T-cell (primary cell): ENCODE measurements around the gene DDR2. TPM values are rescaled to one million over a fixed set of nuclear protein-coding genes. Genes with fewer than 3 reads are reported as not detected.

Experiments used
- ATAC-seq, 4 experiments: fragments of 200-7000 bp in 3 of 4; fragments of 150-1000 bp in 1 of 4; cut with Tn5 transposase; replicated peaks in 1 of 4; 1 replicate in 3 of 4; 2 replicates in 1 of 4; pipeline ENCODE4 v1.10.0; 2021; ENCODE audit warnings: moderate library complexity in 3 of 4, mild to moderate bottlenecking in 2 of 4, moderate number of reproducible peaks in 1 of 4
- CTCF ChIA-PET, 2 donors: fragments of 300-600 bp; sonication (Branson Sonifier 250); formaldehyde crosslinking; loops; one replicate each; lab custom pipeline; 2022; ENCODE audit warnings: antibody characterized with exemption in 2 of 2; lab: Charles Lee
- POLR2A ChIA-PET, 2 donors: fragments of 300-600 bp; sonication (Branson Sonifier 250); formaldehyde crosslinking; loops; one replicate each; lab custom pipeline; 2022; ENCODE audit warnings: antibody characterized with exemption in 2 of 2; lab: Charles Lee
- DNase-seq, 35 experiments: peaks; one replicate each; pipeline versions ENCODE4 v3.0.0 to v3.0.0-alpha.2; 2013 to 2023
- H3K27ac ChIP-seq: one replicate; pipeline ENCODE4 v1.5.1; 2013; ENCODE audit warnings: low read length
- H3K27me3 ChIP-seq, 2 experiments: replicated peaks in 1 of 2; 1 replicate in 1 of 2; 2 replicates in 1 of 2; pipeline versions ENCODE4 v1.6.1 to v1.7.0; 2013; ENCODE audit warnings: low read length in 1 of 2, mixed read lengths in 1 of 2; ENCODE audit not compliant: control insufficient read depth in 2 of 2, insufficient read depth in 2 of 2; ENCODE audit errors: extremely low read depth in 1 of 2
- H3K36me3 ChIP-seq, 2 donors: 1 replicate in 1 of 2; 2 replicates in 1 of 2; pipeline versions ENCODE4 v1.6.1 to v1.7.0; 2013; ENCODE audit warnings: low read length in 1 of 2; ENCODE audit not compliant: control insufficient read depth in 2 of 2, insufficient read depth in 1 of 2; ENCODE audit errors: extremely low read depth in 1 of 2
- H3K4me1 ChIP-seq, 2 experiments: 1 replicate in 1 of 2; 2 replicates in 1 of 2; pipeline versions ENCODE4 v1.6.1 to v1.7.0; 2013; ENCODE audit warnings: low read length in 2 of 2, mixed read lengths in 1 of 2; ENCODE audit not compliant: insufficient read depth in 2 of 2, control insufficient read depth in 1 of 2; ENCODE audit errors: extremely low read depth in 1 of 2
- H3K4me3 ChIP-seq, 2 donors: 1 replicate in 1 of 2; 2 replicates in 1 of 2; pipeline versions ENCODE4 v1.5.1 to v1.7.0; 2013; ENCODE audit warnings: mild to moderate bottlenecking in 2 of 2, low read length in 1 of 2, moderate library complexity in 1 of 2; ENCODE audit not compliant: control insufficient read depth in 1 of 2; ENCODE audit errors: extremely low read depth in 1 of 2
- H3K9me3 ChIP-seq: 2 replicates; pipeline ENCODE4 v1.7.0; 2013
- H3K27ac Mint-ChIP-seq, 2 donors: one replicate each; pipeline ENCODE4 v1.8.0; 2020 to 2021; ENCODE audit warnings: mild to moderate bottlenecking in 2 of 2, mixed read lengths in 2 of 2
- H3K27me3 Mint-ChIP-seq, 2 donors: one replicate each; pipeline ENCODE4 v1.8.0; 2021 to 2022; ENCODE audit warnings: mixed read lengths in 2 of 2
- H3K36me3 Mint-ChIP-seq: one replicate; pipeline ENCODE4 v1.8.0; 2021; ENCODE audit warnings: mixed read lengths
- H3K4me1 Mint-ChIP-seq, 3 donors: one replicate each; pipeline ENCODE4 v1.8.0; 2020 to 2022; ENCODE audit warnings: mixed read lengths in 3 of 3, mild to moderate bottlenecking in 1 of 3
- H3K4me3 Mint-ChIP-seq, 3 donors: one replicate each; pipeline ENCODE4 v1.8.0; 2020 to 2022; ENCODE audit warnings: mild to moderate bottlenecking in 3 of 3, mixed read lengths in 3 of 3, moderate library complexity in 3 of 3
- H3K9me3 Mint-ChIP-seq, 3 donors: one replicate each; pipeline ENCODE4 v1.8.0; 2020 to 2022; ENCODE audit warnings: mixed read lengths in 3 of 3
- WGBS: methylation state at CpG from one replicate; pipeline ENCODE4 v1.1.5; 2013; ENCODE audit warnings: missing lambda C conversion rate; ENCODE audit not compliant: insufficient coverage; 5-methylcytosine and 5-hydroxymethylcytosine counted together
- total RNA-seq, 35 experiments: library from RNA in 6 of 35; stranded (reverse) in 6 of 35; fragments of 120-200 nt in 1 of 35; gene quantifications; one replicate each; pipeline versions ENCODE4 v1.2.1 to v1.2.4 and lab custom pipeline; 2013 to 2026

The DDR2 gene
- total RNA-seq, 5 donors from 2014 or later (not counting 1 experiment from before 2014, with no cell fraction given) = 0.28 to 0.67 (median 0.59) TPM

DNA sequence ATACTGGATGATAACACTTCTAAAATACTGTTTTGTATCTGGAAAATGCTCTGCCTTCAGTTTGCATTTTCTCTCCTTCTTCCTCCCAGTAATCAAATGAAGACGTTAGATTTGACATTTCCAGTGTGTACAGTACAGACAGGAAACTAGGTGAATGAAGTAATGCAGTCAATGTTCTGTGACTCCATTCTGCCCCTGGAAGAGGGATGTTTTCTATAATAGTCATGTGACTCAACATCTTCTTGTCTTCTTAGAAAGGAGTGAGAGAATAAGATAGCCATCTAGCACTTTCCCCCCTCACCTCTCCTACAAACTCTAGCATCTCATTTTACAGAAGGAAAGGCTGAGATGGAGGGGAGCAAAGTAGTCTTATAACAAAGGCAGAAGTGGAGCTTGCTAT is 77.6 kb downstream of the DDR2 start:
- DNase-seq (no peak), ATAC-seq (no peak)
- Mint-ChIP-seq H3K4me3 (no peak overlapping the region), H3K4me1 (no peaks in the 10 kb centered on the region), H3K27ac (no peak overlapping the region), H3K27me3 (no peaks in the 10 kb centered on the region), H3K36me3 (no peaks in the 10 kb centered on the region), H3K9me3 (no peaks in the 10 kb centered on the region)
- H3K4me1 ChIP-seq = no peaks in the 10 kb centered on the region
- no peaks in the 10 kb centered on the region for H3K9me3 ChIP-seq
- no CpG with 5 or more reads among the region's 1 CpG for WGBS
- ChIA-PET CTCF (no interaction called here), POLR2A (no interaction called here)
- no peak overlapping the region for H3K4me3 ChIP-seq
- H3K36me3 ChIP-seq = no peaks in the 10 kb centered on the region
- no peak overlapping the region for H3K27ac ChIP-seq
- H3K27me3 ChIP-seq = no peaks in the 10 kb centered on the region

DNA sequence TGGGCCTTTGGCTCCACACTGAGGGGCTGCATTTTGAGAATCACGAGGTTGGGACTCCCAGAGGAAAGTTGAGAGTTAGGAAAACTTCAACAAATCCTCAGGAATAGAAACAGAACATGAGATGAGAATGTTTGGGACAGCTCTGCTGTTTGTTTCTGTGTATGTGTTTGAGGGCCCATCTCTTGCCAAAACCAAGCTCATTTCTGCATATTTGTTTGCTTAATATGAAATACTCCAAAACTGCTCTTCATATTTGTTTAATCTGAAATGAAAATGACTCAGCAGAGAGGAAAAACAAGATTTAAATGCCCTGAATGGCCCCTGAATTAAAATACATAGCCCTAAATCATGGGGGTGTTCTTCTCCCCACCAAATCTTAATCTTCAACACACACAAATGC is 78.1 kb downstream of the DDR2 start:
- no CpG with 5 or more reads among the region's 1 CpG for WGBS
- H3K9me3 Mint-ChIP-seq = no peaks in the 10 kb centered on the region
- ATAC-seq (no peak), DNase-seq (no peak)
- Histone ChIP-seq H3K4me3 (no peak overlapping the region), H3K27me3 (no peaks in the 10 kb centered on the region), H3K27ac (no peak overlapping the region), H3K4me1 (no peaks in the 10 kb centered on the region), H3K9me3 (no peaks in the 10 kb centered on the region), H3K36me3 (no peaks in the 10 kb centered on the region)
- ChIA-PET CTCF (no interaction called here), POLR2A (no interaction called here)
- H3K27ac Mint-ChIP-seq = no peak overlapping the region
- H3K4me3 Mint-ChIP-seq = no peak overlapping the region
- H3K36me3 Mint-ChIP-seq = no peaks in the 10 kb centered on the region
- H3K27me3 Mint-ChIP-seq = no peaks in the 10 kb centered on the region
- no peaks in the 10 kb centered on the region for H3K4me1 Mint-ChIP-seq

DNA sequence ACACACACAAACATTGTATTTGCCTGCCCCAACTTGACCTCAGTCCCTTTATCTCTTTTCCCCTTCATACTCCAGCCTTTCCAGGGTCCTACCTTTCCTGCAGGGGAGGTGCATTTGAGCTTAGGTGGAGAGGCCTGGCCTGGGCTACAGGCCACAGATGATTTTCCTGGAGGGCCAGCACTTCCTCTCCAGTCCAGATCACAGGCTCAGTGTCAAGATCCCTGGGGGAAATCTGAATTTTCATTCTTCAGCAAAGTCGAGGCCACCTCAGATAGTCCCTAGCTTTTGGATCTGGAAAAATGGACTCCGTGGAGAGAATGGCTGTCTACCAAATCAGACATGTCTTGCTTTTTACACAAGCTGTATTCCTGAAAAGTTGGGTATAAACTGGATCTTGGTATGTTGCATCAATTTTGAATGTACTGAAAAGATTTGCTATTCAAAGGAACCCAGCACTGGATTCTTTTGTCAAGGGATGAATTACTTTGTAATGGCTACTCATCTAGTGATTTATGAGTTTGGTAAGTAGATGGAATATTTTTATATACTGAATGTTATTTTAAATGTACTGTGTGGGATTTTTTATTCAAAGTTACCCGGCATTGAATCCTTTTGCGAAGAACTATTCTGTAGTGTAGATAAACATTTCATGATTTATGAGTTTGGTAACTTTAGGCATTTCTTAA is 78.7 kb downstream of the DDR2 start:
- Histone ChIP-seq H3K4me1 (no peaks in the 10 kb centered on the region), H3K36me3 (no peaks in the 10 kb centered on the region), H3K27me3 (no peaks in the 10 kb centered on the region), H3K9me3 (no peaks in the 10 kb centered on the region), H3K4me3 (no peak overlapping the region), H3K27ac (no peak overlapping the region)
- Mint-ChIP-seq H3K4me3 (no peak overlapping the region), H3K27ac (no peak overlapping the region), H3K4me1 (no peaks in the 10 kb centered on the region), H3K27me3 (peaks cover 0 to 2% of the 10 kb centered on the region in 2 donors), H3K36me3 (no peaks in the 10 kb centered on the region), H3K9me3 (no peaks in the 10 kb centered on the region)
- ATAC-seq = no peak
- ChIA-PET CTCF (no interaction called here), POLR2A (no interaction called here)
- WGBS = 81% methylated on average over 4 of the region's 4 CpGs
- DNase-seq = no peak

DNA sequence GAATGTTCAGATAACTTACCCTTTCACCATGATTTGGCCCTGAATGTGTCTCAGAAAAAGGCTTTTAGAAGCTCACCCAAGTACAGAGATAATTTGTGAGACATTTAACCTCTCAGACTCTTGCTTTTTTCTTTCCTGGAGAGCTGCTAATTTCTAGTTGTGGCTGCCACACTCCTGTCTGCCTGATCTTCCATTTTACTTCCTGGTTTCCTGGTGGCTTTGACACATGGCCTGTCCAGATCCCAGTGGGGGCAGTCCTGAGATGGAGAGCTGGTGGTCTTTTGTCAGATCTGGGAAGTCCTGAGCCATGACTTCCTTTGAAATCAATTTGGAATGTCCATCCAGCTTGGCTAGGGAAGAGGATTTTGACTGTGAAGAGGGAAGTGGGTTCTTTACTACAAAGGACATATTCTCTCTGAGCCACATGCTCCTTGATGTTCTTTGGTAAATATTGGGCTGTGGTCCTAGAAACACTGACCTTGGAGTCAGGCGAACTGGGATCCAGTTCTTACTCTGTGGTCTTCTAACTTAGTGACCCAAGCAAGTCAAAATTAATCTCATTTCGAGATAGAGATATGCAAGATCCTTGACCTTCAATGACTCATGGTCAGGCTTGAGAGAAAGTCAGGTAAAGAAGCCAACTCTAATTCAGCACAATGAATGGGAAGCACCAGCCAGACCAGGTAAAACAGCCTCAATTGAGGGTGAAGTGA is 80.2 kb downstream of the DDR2 start:
- POLR2A ChIA-PET = no interaction called here
- no peaks in the 10 kb centered on the region for H3K27me3 ChIP-seq
- CTCF ChIA-PET = no interaction called here
- H3K9me3 ChIP-seq = no peaks in the 10 kb centered on the region
- WGBS = 81% methylated on average over 2 of the region's 2 CpGs
- no peaks in the 10 kb centered on the region for H3K36me3 ChIP-seq
- Mint-ChIP-seq H3K27ac (no peak overlapping the region), H3K36me3 (no peaks in the 10 kb centered on the region), H3K27me3 (peaks cover 0 to 5% of the 10 kb centered on the region in 2 donors), H3K4me3 (no peak overlapping the region), H3K4me1 (no peaks in the 10 kb centered on the region), H3K9me3 (no peaks in the 10 kb centered on the region)
- H3K4me1 ChIP-seq = no peaks in the 10 kb centered on the region
- DNase-seq (no peak), ATAC-seq (no peak)
- no peak overlapping the region for H3K27ac ChIP-seq
- no peak overlapping the region for H3K4me3 ChIP-seq

DNA sequence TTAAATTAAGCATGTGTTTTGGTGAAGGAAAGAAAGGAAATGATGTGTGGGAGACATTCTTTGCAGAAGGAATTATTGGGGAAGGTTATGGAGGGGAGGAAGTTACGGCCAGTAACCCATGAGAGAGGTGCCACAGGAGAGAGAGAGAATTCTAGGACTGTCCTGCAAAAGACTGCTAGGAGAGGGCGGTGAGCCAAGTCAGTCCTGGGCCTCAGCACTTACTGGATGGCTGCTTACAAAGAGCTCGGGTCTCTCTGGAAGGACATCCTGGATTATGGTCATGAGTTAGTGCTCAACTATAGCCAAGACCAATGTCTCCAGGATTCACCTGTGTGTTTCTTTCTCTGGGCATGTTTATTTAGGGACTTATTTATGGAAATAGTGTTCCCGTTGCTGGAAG is 83.9 kb downstream of the DDR2 start:
- Mint-ChIP-seq H3K4me1 (no peaks in the 10 kb centered on the region), H3K4me3 (no peak overlapping the region), H3K27me3 (peaks cover 0 to 8% of the 10 kb centered on the region in 2 donors), H3K36me3 (no peaks in the 10 kb centered on the region), H3K9me3 (no peaks in the 10 kb centered on the region), H3K27ac (no peak overlapping the region)
- Histone ChIP-seq H3K27me3 (peaks cover 0 to 2% of the 10 kb centered on the region in 2 experiments), H3K4me3 (no peak overlapping the region), H3K9me3 (no peaks in the 10 kb centered on the region), H3K36me3 (no peaks in the 10 kb centered on the region), H3K27ac (no peak overlapping the region), H3K4me1 (no peaks in the 10 kb centered on the region)
- no peak for DNase-seq
- whole genome bisulfite sequencing = 95% methylated on average over 2 of the region's 4 CpGs
- ATAC-seq = no peak
- ChIA-PET POLR2A (no interaction called here), CTCF (interaction anchor here in 1 of 2 donors (0.7 kb wide), 1 partner anchor 39 kb away, joined by 4 read pairs; no protein-coding TSS in a partner anchor)

DNA sequence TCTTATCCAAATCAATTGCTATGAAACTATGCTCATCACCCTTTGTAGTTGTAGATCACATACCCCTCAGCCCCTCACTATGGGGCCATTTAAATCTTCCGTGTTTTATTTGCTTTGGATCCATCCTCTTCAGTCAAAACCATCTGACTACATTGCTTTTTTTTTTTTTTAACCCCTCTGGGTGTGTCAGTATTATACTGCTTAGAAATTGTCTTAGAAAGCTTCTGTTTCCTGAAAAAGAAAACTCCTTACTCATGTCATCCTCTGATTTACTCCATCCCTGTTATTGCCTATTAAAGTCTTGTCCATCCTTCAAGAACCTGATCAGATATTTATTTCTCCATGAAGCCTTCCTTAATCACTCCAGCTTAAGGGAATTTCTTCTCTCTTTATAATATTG is 84.3 kb downstream of the DDR2 start:
- ChIA-PET CTCF (interaction anchor here in 1 of 2 donors (0.7 kb wide), 1 partner anchor 39 kb away, joined by 4 read pairs; no protein-coding TSS in a partner anchor), POLR2A (no interaction called here)

More for the DNA sequence above, 84.3 kb downstream of the DDR2 start:
- H3K27ac Mint-ChIP-seq = no peak overlapping the region
- no peak overlapping the region for H3K4me3 Mint-ChIP-seq
- H3K9me3 Mint-ChIP-seq = no peaks in the 10 kb centered on the region
- H3K4me1 Mint-ChIP-seq = no peaks in the 10 kb centered on the region
- H3K27me3 Mint-ChIP-seq = peaks cover 0 to 8% of the 10 kb centered on the region in 2 donors
- H3K36me3 Mint-ChIP-seq = no peaks in the 10 kb centered on the region
- no peak for DNase-seq
- Histone ChIP-seq H3K27me3 (peaks cover 0 to 2% of the 10 kb centered on the region in 2 experiments), H3K4me3 (no peak overlapping the region), H3K36me3 (no peaks in the 10 kb centered on the region), H3K4me1 (no peaks in the 10 kb centered on the region), H3K9me3 (no peaks in the 10 kb centered on the region), H3K27ac (no peak overlapping the region)
- ATAC-seq = no peak
- no CpG with 5 or more reads among the region's 1 CpG for WGBS
